Esophagus (tissue), 2 donors: Measurements from ENCODE around the gene PLOD2. TPM values are rescaled to one million over a fixed set of nuclear protein-coding genes. Genes with fewer than 3 reads are reported as not detected.

Source experiments
- H3K27ac ChIP-seq, 2 donors: one replicate each; pipeline ENCODE4 v1.5.1; 2013; ENCODE audit warnings: low read depth in 2 of 2, mild to moderate bottlenecking in 2 of 2, inconsistent platforms in 1 of 2, low read length in 1 of 2, moderate library complexity in 1 of 2
- H3K27me3 ChIP-seq, 2 donors: one replicate each; pipeline ENCODE4 v1.6.1; 2013; ENCODE audit warnings: low read length in 2 of 2, control low read depth in 1 of 2, mild to moderate bottlenecking in 1 of 2; ENCODE audit not compliant: insufficient read depth in 2 of 2, control insufficient read depth in 1 of 2
- H3K36me3 ChIP-seq, 2 donors: one replicate each; pipeline ENCODE4 v1.6.1; 2013; ENCODE audit warnings: low read length in 1 of 2; ENCODE audit not compliant: control insufficient read depth in 2 of 2, insufficient read depth in 2 of 2
- H3K4me1 ChIP-seq, 2 donors: one replicate each; pipeline ENCODE4 v1.6.1; 2013; ENCODE audit warnings: low read length in 1 of 2; ENCODE audit not compliant: control insufficient read depth in 2 of 2, insufficient read depth in 2 of 2
- H3K4me3 ChIP-seq, 2 donors: one replicate each; pipeline ENCODE4 v1.5.1; 2013; ENCODE audit warnings: low read length in 2 of 2, mild to moderate bottlenecking in 2 of 2, low read depth in 1 of 2, moderate library complexity in 1 of 2
- H3K9me3 ChIP-seq, 2 donors: one replicate each; pipeline ENCODE4 v1.6.1; 2013; ENCODE audit warnings: mild to moderate bottlenecking in 2 of 2, low read depth in 1 of 2, low read length in 1 of 2, moderate library complexity in 1 of 2; ENCODE audit not compliant: control insufficient read depth in 2 of 2, insufficient read depth in 1 of 2
- WGBS, 2 donors: extraction: QIAGEN DNeasy Blood & Tissue Kit; methylation state at CpG; one replicate each; pipeline ENCODE4 v1.1.7; 2013; 5-methylcytosine and 5-hydroxymethylcytosine counted together
- polyA plus RNA-seq, 2 donors: library from polyadenylated mRNA; stranded (reverse); fragments of 200-250 nt; gene quantifications; one replicate each; pipeline ENCODE4 v1.2.3, GENCODE V29; 2013
- donor health status: healthy with polysubstance abuse.
- donor health status: Bipolar disorder and iron deficiency.

PLOD2 gene
- polyA plus RNA-seq, 2 donors, result 13.8 to 15.5 TPM

GRCh38 chr3:146019508-146019907 lies 141.5 kb downstream of the PLOD2 start:
- Histone ChIP-seq H3K27ac (no peak overlapping the region), H3K36me3 (no peaks in the 10 kb centered on the region), H3K27me3 (no peaks in the 10 kb centered on the region), H3K4me1 (no peaks in the 10 kb centered on the region), H3K4me3 (no peak overlapping the region), H3K9me3 (no peaks in the 10 kb centered on the region)
- WGBS, 2 donors, result 59 to 61% methylated on average over 4 of the region's 4 CpGs

Other genes with a start within 250 kb of the PLOD2 start
- 1 to 10 TPM; 3.3 to 6.1 TPM for gene PLSCR4, start 89.9 kb upstream of the PLOD2 start, polyA plus RNA-seq